Fibroblast of upper back skin (primary cell): ENCODE data around the gene STEAP2.

ENCODE experiments used
- DNase-seq: peaks from one replicate; pipeline ENCODE4 v3.0.0-alpha.2; 2013

STEAP2 gene

GRCh38 chr7:90274161-90274560 is 62.6 kb downstream of the STEAP2 start:
- no peak for DNase-seq

- no peak for DNase-seq
These were observed 64.6 kb downstream of the STEAP2 start for GRCh38 chr7:90276033-90276728.
